A673 (cell line): ENCODE data around the gene PDE4B. TPM values are rescaled to one million over a fixed set of nuclear protein-coding genes. Genes with fewer than 3 reads are reported as not detected.

ENCODE experiments used
- BruUV-seq: library from RNA; stranded (reverse); fragments of 400-500 nt; replicated peaks from 2 replicates; lab custom pipeline; 2021; lab: Mats Ljungman, UMichigan
- CTCF ChIA-PET: fragments of 300-600 bp; sonication (Branson Sonifier 250); formaldehyde crosslinking; loops from one replicate; lab custom pipeline; 2022; ENCODE audit warnings: antibody characterized with exemption; lab: Charles Lee
- POLR2A ChIA-PET: fragments of 300-600 bp; sonication (Branson Sonifier 250); formaldehyde crosslinking; loops from one replicate; lab custom pipeline; 2022; ENCODE audit warnings: antibody characterized with exemption; ENCODE audit not compliant: low non-redundant PET; lab: Charles Lee
- DNase-seq: peaks from one replicate; pipeline ENCODE4 v3.0.0-alpha.2; 2015; ENCODE audit warnings: low spot score
- H3K27ac ChIP-seq: fragments of 200-600 bp; sonication (generic); 2 replicates; pipeline ENCODE4 v1.5.1; 2016; ENCODE audit warnings: mixed run types, low read depth, mild to moderate bottlenecking, mixed read lengths, antibody characterized with exemption, low read length; ENCODE audit not compliant: poor library complexity, severe bottlenecking
- H3K27me3 ChIP-seq: fragments of 200-600 bp; sonication (generic); replicated peaks from 2 replicates; pipeline ENCODE4 v1.6.1; 2017; ENCODE audit warnings: mixed run types, low read depth, mild to moderate bottlenecking, mixed read lengths, antibody characterized with exemption, low read length; ENCODE audit not compliant: insufficient read depth, poor library complexity
- H3K36me3 ChIP-seq: fragments of 200-600 bp; sonication (generic); 2 replicates; pipeline ENCODE4 v1.6.1; 2016; ENCODE audit warnings: mixed run types, mild to moderate bottlenecking, mixed read lengths, antibody characterized with exemption, low read length; ENCODE audit not compliant: insufficient read depth, poor library complexity, severe bottlenecking
- H3K4me1 ChIP-seq: fragments of 200-600 bp; sonication (generic); 2 replicates; pipeline ENCODE4 v1.6.1; 2017; ENCODE audit warnings: mixed run types, mild to moderate bottlenecking, mixed read lengths, antibody characterized with exemption, low read length; ENCODE audit not compliant: insufficient read depth, poor library complexity, severe bottlenecking
- H3K4me3 ChIP-seq: fragments of 200-600 bp; sonication (generic); 2 replicates; pipeline ENCODE4 v1.5.1; 2016; ENCODE audit warnings: low read depth, mixed run types, mild to moderate bottlenecking, mixed read lengths, low read length; ENCODE audit not compliant: poor library complexity, severe bottlenecking
- H3K9me3 ChIP-seq: fragments of 200-600 bp; sonication (generic); 2 replicates; pipeline ENCODE4 v1.6.1; 2016; ENCODE audit warnings: mixed run types, low read depth, mild to moderate bottlenecking, mixed read lengths, antibody characterized with exemption, low read length; ENCODE audit not compliant: poor library complexity, severe bottlenecking
- CTCF ChIP-seq: fragments of 300-800, 200-600 bp; sonication (generic); conservative IDR thresholded peaks from 2 replicates; pipeline ENCODE4 v1.5.1; 2017; ENCODE audit warnings: low read depth, mild to moderate bottlenecking, antibody characterized with exemption, low read length, moderate library complexity, mixed read lengths
- EZH2 ChIP-seq: fragments of 200-600 bp; sonication (generic); IDR thresholded peaks from 2 replicates; pipeline ENCODE4 v1.6.1; 2017; ENCODE audit warnings: borderline replicate concordance, low read depth, mild to moderate bottlenecking, mixed read lengths, antibody characterized with exemption, low read length; ENCODE audit not compliant: poor library complexity, severe bottlenecking
- intact Hi-C: fragments of 100-400 bp; cut with micrococcal nuclease; formaldehyde crosslinking; loops from one replicate; pipeline ENCODE4 v1.10.0; 2022; ENCODE audit not compliant: unreplicated experiment
- total RNA-seq: library from RNA; stranded (reverse); gene quantifications from 2 replicates; pipeline ENCODE4 v1.2.3, GENCODE V29; 2021

PDE4B gene
- total RNA-seq, 1 experiment from 2014 or later = 20.0 TPM

- no TSS peak for BruUV-seq
- intact Hi-C loops = no loop called here
Measured at GRCh38 chr1:66285618-66286270, 493.0 kb downstream of the PDE4B start.

GRCh38 chr1:66286307-66286706 is 493.6 kb downstream of the PDE4B start:
- Histone ChIP-seq H3K4me3 (no peak overlapping the region), H3K27me3 (no peaks in the 10 kb centered on the region), H3K27ac (no peak overlapping the region), H3K36me3 (no peaks in the 10 kb centered on the region), H3K9me3 (no peaks in the 10 kb centered on the region), H3K4me1 (peaks cover 7% of the 10 kb centered on the region)
- ChIA-PET POLR2A (no interaction called here), CTCF (no interaction called here)
- BruUV-seq = no TSS peak
- intact Hi-C loops = no loop called here
- TF ChIP-seq CTCF (no peak), EZH2 (no peak)
- DNase-seq = no peak

More at GRCh38 chr1:66285618-66286270, 493.0 kb downstream of the PDE4B start:
- TF ChIP-seq CTCF (no peak), EZH2 (no peak)
- Histone ChIP-seq H3K9me3 (no peaks in the 10 kb centered on the region), H3K27ac (no peak overlapping the region), H3K4me3 (no peak overlapping the region), H3K36me3 (no peaks in the 10 kb centered on the region), H3K4me1 (peaks cover 7% of the 10 kb centered on the region), H3K27me3 (no peaks in the 10 kb centered on the region)
- no peak for DNase-seq
- ChIA-PET CTCF (no interaction called here), POLR2A (no interaction called here)

GRCh38 chr1:66288048-66288447 is 495.4 kb downstream of the PDE4B start:
- intact Hi-C loops = no loop called here
- H3K4me1 ChIP-seq = no peaks in the 10 kb centered on the region
- CTCF ChIA-PET = no interaction called here
- DNase-seq = no peak
- no peaks in the 10 kb centered on the region for H3K36me3 ChIP-seq
- H3K27me3 ChIP-seq = no peaks in the 10 kb centered on the region
- no peak overlapping the region for H3K27ac ChIP-seq
- no TSS peak for BruUV-seq
- POLR2A ChIA-PET = no interaction called here
- no peaks in the 10 kb centered on the region for H3K9me3 ChIP-seq
- H3K4me3 ChIP-seq = no peak overlapping the region
- TF ChIP-seq EZH2 = no peak
- no peak for TF ChIP-seq CTCF
